Neutrophil (primary cell): ENCODE results near the gene NUAK1.

Experiments
- H3K27ac ChIP-seq: fragments of 200-600 bp; sonication (generic); 2 replicates; pipeline ENCODE4 v1.5.1; 2016; ENCODE audit warnings: mild to moderate bottlenecking, moderate library complexity
- H3K27me3 ChIP-seq: fragments of 200-600 bp; sonication (generic); 2 replicates; pipeline ENCODE4 v1.6.0; 2016; ENCODE audit warnings: mild to moderate bottlenecking
- H3K36me3 ChIP-seq: fragments of 200-600 bp; sonication (generic); 2 replicates; pipeline ENCODE4 v1.5.1; 2017
- H3K4me1 ChIP-seq, 2 experiments: fragments of 200-600 bp in 1 of 2; sonication (generic) in 1 of 2; 1 replicate in 1 of 2; 2 replicates in 1 of 2; pipeline versions ENCODE4 v1.5.1 to v1.6.1; 2013 to 2016; ENCODE audit warnings: low read depth in 1 of 2, low read length in 1 of 2, mild to moderate bottlenecking in 1 of 2, moderate library complexity in 1 of 2; ENCODE audit not compliant: control insufficient read depth in 1 of 2, insufficient read depth in 1 of 2
- H3K4me3 ChIP-seq, 2 experiments: fragments of 200-600 bp in 1 of 2; sonication (generic) in 1 of 2; 1 replicate in 1 of 2; 2 replicates in 1 of 2; pipeline ENCODE4 v1.5.1; 2013 to 2016; ENCODE audit warnings: low read depth in 1 of 2, low read length in 1 of 2, mild to moderate bottlenecking in 1 of 2, moderate library complexity in 1 of 2
- H3K9me3 ChIP-seq: fragments of 200-600 bp; sonication (generic); 2 replicates; pipeline ENCODE4 v1.5.1; 2016
- TF ChIP-seq, protein P1 (sequence below): fragments of 200-600 bp; sonication (generic); IDR thresholded peaks from 2 replicates; pipeline ENCODE4 v1.5.1; 2016; ENCODE audit warnings: antibody characterized with exemption

Gene NUAK1

DNA sequence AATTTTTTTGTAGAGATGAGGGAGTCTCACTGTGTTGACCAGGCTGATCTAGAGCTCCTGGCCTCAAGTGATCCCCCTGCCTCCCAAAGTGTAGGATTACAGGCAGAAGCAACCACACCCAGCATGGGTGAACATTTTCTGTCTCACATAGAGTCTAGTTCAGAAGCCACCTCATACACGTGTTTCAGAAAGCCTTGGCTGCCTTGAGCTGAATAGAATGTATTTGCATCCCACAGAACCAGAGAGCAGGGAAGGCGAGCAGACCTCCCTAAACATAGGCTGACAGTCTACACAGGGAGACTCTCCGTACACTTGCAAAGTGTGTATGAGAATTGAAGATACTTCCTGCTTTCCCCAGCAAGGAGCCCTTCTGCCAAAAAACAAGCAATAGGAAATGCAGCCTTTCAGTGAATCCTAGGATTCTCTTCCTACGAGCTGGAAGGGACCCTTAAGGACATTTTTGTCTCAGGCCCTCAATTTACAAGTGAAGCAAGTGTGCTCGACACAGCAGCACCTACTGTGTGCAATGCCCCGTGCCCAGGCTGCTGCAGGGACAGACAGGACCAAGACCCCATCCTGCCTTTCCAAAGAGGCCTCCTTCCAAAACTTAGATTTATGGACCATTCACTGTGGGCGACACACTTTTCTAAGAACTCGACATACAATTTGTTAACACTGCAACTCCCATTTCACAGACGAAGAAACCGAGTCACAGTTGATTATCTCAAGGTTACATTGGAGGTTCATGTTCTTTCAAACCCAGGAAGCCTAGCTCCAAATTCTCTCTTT, 11.2 kb downstream of the NUAK1 start:
- Histone ChIP-seq H3K4me1 (no peaks in the 10 kb centered on the region), H3K9me3 (no peaks in the 10 kb centered on the region), H3K27ac (no peak overlapping the region), H3K36me3 (no peaks in the 10 kb centered on the region), H3K27me3 (peaks cover 68% of the 10 kb centered on the region), H3K4me3 (no peak overlapping the region)
- TF ChIP-seq, protein P1, sequence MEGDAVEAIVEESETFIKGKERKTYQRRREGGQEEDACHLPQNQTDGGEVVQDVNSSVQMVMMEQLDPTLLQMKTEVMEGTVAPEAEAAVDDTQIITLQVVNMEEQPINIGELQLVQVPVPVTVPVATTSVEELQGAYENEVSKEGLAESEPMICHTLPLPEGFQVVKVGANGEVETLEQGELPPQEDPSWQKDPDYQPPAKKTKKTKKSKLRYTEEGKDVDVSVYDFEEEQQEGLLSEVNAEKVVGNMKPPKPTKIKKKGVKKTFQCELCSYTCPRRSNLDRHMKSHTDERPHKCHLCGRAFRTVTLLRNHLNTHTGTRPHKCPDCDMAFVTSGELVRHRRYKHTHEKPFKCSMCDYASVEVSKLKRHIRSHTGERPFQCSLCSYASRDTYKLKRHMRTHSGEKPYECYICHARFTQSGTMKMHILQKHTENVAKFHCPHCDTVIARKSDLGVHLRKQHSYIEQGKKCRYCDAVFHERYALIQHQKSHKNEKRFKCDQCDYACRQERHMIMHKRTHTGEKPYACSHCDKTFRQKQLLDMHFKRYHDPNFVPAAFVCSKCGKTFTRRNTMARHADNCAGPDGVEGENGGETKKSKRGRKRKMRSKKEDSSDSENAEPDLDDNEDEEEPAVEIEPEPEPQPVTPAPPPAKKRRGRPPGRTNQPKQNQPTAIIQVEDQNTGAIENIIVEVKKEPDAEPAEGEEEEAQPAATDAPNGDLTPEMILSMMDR: no peak

DNA sequence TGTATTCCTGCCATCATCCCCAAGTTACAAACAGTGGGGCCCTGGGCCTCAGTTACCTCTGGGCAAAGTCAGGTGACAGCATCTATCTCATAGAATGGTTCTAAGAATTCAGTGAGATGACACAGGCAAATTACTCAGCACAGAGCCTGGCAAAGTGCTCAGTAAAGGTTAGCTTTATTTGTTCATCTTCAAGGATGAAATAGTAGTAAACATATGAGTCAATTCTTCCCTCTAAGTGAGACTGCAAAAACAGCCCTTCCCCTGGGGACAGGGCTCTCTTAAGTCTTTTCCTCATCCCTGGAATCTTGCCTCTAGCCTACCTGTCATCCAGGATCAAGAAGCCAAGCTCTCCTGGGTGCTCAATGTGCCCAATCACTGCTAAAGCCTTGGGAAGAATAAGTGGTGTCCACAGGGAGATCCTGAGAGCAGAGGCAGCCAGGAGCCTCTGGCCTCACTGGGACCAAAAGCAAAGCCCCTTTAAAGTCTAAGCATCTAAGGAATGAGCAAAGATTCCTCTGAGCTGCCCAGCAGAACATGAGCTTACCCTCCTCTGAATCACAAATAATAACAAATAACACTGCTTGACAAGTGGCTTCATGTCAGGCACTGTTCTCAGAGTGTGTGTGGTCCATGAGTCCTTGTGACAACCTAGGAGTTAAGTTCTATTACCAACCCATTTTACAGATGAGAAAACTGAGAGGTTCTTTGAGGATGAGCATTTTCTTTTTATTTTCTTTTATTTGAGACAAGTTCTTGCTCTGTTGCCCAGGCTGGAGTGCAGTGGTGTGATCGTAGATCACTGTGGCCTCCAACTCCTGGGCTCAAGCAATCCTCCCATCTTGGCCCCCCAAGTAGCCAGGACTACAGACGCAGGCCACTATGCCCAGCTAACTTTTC, 12.1 kb downstream of the NUAK1 start:
- no peaks in the 10 kb centered on the region for H3K36me3 ChIP-seq

DNA sequence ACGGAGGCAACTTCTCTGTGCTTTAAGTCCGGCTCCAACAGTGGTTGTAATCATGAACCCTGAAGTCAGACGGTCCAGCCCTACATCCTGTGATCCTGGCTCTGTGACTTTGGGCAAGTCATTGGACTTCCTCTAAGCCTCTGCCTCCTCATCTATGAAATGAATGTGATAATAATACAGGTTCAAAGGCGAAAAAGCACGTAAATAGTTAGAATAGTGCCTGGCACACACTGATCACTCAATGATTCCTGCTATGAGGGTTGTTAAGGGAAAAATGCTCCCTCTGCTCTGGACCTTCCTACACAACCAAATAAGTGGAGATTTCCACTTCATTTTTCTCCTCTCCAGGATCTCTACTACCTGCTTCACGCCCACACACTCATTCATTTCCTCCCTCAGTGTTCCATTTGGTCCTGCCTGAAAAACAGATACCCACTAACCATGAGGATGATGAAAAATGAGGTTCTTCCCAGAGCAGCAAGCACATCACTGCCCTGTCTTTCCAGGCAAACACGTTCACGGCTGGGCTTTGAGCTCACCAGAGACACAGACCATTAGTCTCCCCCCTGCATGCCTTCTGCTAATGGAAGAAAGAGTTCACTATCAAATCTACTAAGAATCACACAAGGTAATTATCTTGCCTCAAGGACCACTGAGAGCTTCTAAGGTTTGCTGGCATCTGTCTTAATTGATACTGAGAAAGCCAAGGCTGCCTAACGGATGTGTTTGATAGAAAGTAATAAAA, 13.2 kb downstream of the NUAK1 start:
- H3K27me3 ChIP-seq: peaks cover 49% of the 10 kb centered on the region
- TF ChIP-seq, protein P1: no peak
- no peak overlapping the region for H3K27ac ChIP-seq
- no peaks in the 10 kb centered on the region for H3K36me3 ChIP-seq
- H3K4me1 ChIP-seq: no peaks in the 10 kb centered on the region
- no peak overlapping the region for H3K4me3 ChIP-seq
- no peaks in the 10 kb centered on the region for H3K9me3 ChIP-seq

More for the DNA sequence above, 12.1 kb downstream of the NUAK1 start:
- Histone ChIP-seq H3K9me3 (no peaks in the 10 kb centered on the region), H3K4me1 (no peaks in the 10 kb centered on the region), H3K27ac (no peak overlapping the region), H3K27me3 (peaks cover 59% of the 10 kb centered on the region), H3K4me3 (no peak overlapping the region)
- TF ChIP-seq, protein P1: no peak

- Histone ChIP-seq H3K9me3 (no peaks in the 10 kb centered on the region), H3K4me3 (no peak overlapping the region), H3K27ac (no peak overlapping the region), H3K36me3 (no peaks in the 10 kb centered on the region), H3K27me3 (peaks cover 31% of the 10 kb centered on the region), H3K4me1 (no peaks in the 10 kb centered on the region)
- TF ChIP-seq, protein P1: no peak
Observed at GRCh38 chr12:106123551-106124081, 15.1 kb downstream of the NUAK1 start.

DNA sequence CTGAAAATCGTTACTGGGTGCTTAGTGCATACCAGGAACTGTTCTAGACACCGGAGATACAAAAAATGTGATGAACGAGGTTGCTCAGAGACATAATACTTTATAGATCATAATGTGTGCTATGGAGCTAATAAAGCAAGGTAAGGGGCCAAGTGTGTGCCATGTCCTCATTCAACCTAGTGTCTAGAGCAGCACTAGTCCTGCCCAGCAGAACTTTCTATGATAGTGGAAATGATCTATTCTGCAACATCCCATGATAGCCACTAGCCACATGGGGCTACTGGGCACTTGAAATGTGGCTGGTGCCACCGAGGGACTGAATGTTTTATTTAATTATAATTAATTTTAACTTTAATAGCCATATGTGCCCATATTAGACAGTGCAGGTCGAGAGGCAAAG, 15.6 kb downstream of the NUAK1 start:
- TF ChIP-seq, protein P1: no peak
- no peak overlapping the region for H3K4me3 ChIP-seq
- peaks cover 27% of the 10 kb centered on the region for H3K27me3 ChIP-seq
- no peak overlapping the region for H3K27ac ChIP-seq
- H3K9me3 ChIP-seq: no peaks in the 10 kb centered on the region
- H3K4me1 ChIP-seq: no peaks in the 10 kb centered on the region
- H3K36me3 ChIP-seq: no peaks in the 10 kb centered on the region
